22Rv1 (cell line): ENCODE data around the gene BMPR2.

Experiments
- CTCF ChIP-seq: fragments of 450-650 bp; IDR thresholded peaks from 2 replicates; pipeline ENCODE4 v1.5.1; 2017; ENCODE audit warnings: mild to moderate bottlenecking
- ZFX ChIP-seq: fragments of 450-650 bp; IDR thresholded peaks from 2 replicates; pipeline ENCODE4 v1.6.1; 2017; ENCODE audit warnings: antibody characterized with exemption, borderline replicate concordance

DNA sequence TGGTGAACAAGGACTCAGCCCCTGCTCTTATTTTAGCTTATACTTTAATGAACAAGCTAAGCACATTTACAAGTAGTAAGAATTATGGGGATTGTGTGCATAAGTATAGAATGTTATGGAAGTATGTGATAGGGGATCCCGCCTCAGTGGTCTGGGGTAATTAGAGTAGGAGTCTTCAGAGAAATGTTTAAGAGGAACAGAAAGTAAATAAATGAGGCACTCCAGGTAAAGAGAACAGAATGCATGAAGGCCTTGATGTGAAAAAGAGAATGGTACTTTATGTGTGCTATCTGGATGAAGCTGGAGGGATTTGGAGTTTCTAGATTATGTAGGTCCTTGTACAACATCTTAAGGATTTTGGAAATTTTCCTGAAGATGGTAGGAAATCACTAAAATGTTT is 76.6 kb downstream of the BMPR2 start:
- TF ChIP-seq ZFX = no peak
- no peak for TF ChIP-seq CTCF
